GM18909 (cell line): ENCODE data around the gene CD44.

Experiments
- ATAC-seq: cut with Tn5 transposase; IDR thresholded peaks from one replicate; pipeline ENCODE4 v1.9.1; 2021; ENCODE audit warnings: mild to moderate bottlenecking; ENCODE audit not compliant: unreplicated experiment, poor library complexity

CD44 gene

GRCh38 chr11:35171226-35171625 is 32.3 kb downstream of the CD44 start:
- no peak for ATAC-seq

- ATAC-seq, result peak; percentile 68
Observed at GRCh38 chr11:35173011-35173511, 34.1 kb downstream of the CD44 start.

GRCh38 chr11:35173616-35174566 is 34.9 kb downstream of the CD44 start:
- ATAC-seq, result no peak

GRCh38 chr11:35174666-35175065 is 35.7 kb downstream of the CD44 start:
- no peak for ATAC-seq

- no peak for ATAC-seq
Observed at GRCh38 chr11:35177370-35177769, 38.4 kb downstream of the CD44 start.

- no peak for ATAC-seq
Observed at GRCh38 chr11:35178067-35178805, 39.3 kb downstream of the CD44 start.

- no peak for ATAC-seq
Observed at GRCh38 chr11:35178873-35179272, 39.9 kb downstream of the CD44 start.

- no peak for ATAC-seq
Observed at GRCh38 chr11:35179466-35180135, 40.6 kb downstream of the CD44 start.

- ATAC-seq, result no peak
Observed at GRCh38 chr11:35180317-35181233, 41.6 kb downstream of the CD44 start.

GRCh38 chr11:35182317-35182939 is 43.5 kb downstream of the CD44 start:
- ATAC-seq, result peak; percentile 79

GRCh38 chr11:35183326-35183925 is 44.5 kb downstream of the CD44 start:
- no peak for ATAC-seq

- no peak for ATAC-seq
Observed at GRCh38 chr11:35185696-35186095, 46.7 kb downstream of the CD44 start.

GRCh38 chr11:35187996-35188395 is 49.0 kb downstream of the CD44 start:
- ATAC-seq, result no peak

- ATAC-seq, result no peak
Observed at GRCh38 chr11:35190804-35191348, 51.9 kb downstream of the CD44 start.

- no peak for ATAC-seq
Observed at GRCh38 chr11:35192347-35192746, 53.4 kb downstream of the CD44 start.

GRCh38 chr11:35193767-35194166 is 54.8 kb downstream of the CD44 start:
- no peak for ATAC-seq

GRCh38 chr11:35197292-35197691 is 58.3 kb downstream of the CD44 start:
- ATAC-seq, result no peak

GRCh38 chr11:35200811-35201341 is 61.9 kb downstream of the CD44 start:
- no peak for ATAC-seq
